H1 (cell line): ENCODE data around the gene KRT1. TPM values are rescaled to one million over a fixed set of nuclear protein-coding genes. Genes with fewer than 3 reads are reported as not detected.

ENCODE experiments used
- CTCF ChIA-PET: fragments of 300-600 bp; sonication (Branson Sonifier 250); formaldehyde crosslinking; loops from one replicate; lab custom pipeline; 2021; ENCODE audit not compliant: partially characterized antibody; lab: Charles Lee
- POLR2A ChIA-PET: fragments of 300-600 bp; sonication (Branson Sonifier 250); formaldehyde crosslinking; loops from one replicate; lab custom pipeline; 2021; ENCODE audit warnings: inconsistent platforms; ENCODE audit not compliant: partially characterized antibody; lab: Charles Lee
- DNase-seq, 2 experiments: peaks; one replicate each; pipeline versions ENCODE4 v3.0.0 to v3.0.0-alpha.2; 2010 to 2022; ENCODE audit warnings: low spot score in 2 of 2, low read depth in 1 of 2, mixed read lengths in 1 of 2
- FAIRE-seq: peaks from 2 replicates; lab custom pipeline; 2011; peaks lifted over from hg19 to GRCh38; lab: Jason Lieb, UNC
- H2AFZ ChIP-seq: 2 replicates; pipeline ENCODE4 v1.8.1; 2012; ENCODE audit warnings: low read length, inconsistent platforms
- H2AK5ac ChIP-seq: 2 replicates; pipeline ENCODE4 v1.6.1; 2013; ENCODE audit warnings: low read depth, low read length
- H2BK120ac ChIP-seq: replicated peaks from 2 replicates; pipeline ENCODE3; 2013; ENCODE audit warnings: low read depth, low read length, inconsistent platforms
- H2BK12ac ChIP-seq: 2 replicates; pipeline ENCODE4 v1.6.1; 2013; ENCODE audit warnings: low read depth, low read length
- H2BK15ac ChIP-seq: 2 replicates; pipeline ENCODE4 v1.6.1; 2013; ENCODE audit warnings: low read length
- H2BK20ac ChIP-seq: 2 replicates; pipeline ENCODE4 v1.6.1; 2013; ENCODE audit warnings: low read length
- H2BK5ac ChIP-seq: 2 replicates; pipeline ENCODE4 v1.6.1; 2013; ENCODE audit warnings: low read depth, low read length
- H3K14ac ChIP-seq: 2 replicates; pipeline ENCODE4 v1.6.1; 2013; ENCODE audit warnings: inconsistent platforms; ENCODE audit not compliant: insufficient read length
- H3K18ac ChIP-seq: 2 replicates; pipeline ENCODE4 v1.6.1; 2013; ENCODE audit warnings: low read length; ENCODE audit errors: extremely low read depth
- H3K23ac ChIP-seq: 2 replicates; pipeline ENCODE4 v1.6.1; 2013; ENCODE audit warnings: inconsistent platforms; ENCODE audit not compliant: insufficient read length
- H3K23me2 ChIP-seq: 2 replicates; pipeline ENCODE4 v1.6.1; 2013; ENCODE audit warnings: low read depth, low read length
- H3K27ac ChIP-seq: 2 replicates; pipeline ENCODE4 v1.6.1; 2011; ENCODE audit warnings: low read depth, low read length, inconsistent platforms
- H3K27me3 ChIP-seq, 4 experiments: replicated peaks in 1 of 4; 1 replicate in 1 of 4; 2 replicates in 3 of 4; pipeline versions ENCODE4 v1.6.1 to v1.8.1; 2011 to 2013; ENCODE audit warnings: low read length in 3 of 4, mild to moderate bottlenecking in 3 of 4, inconsistent platforms in 2 of 4, mixed read lengths in 2 of 4, moderate library complexity in 1 of 4; ENCODE audit not compliant: control insufficient read depth in 3 of 4, insufficient read depth in 3 of 4; ENCODE audit errors: extremely low read depth in 1 of 4
- H3K36me3 ChIP-seq, 4 experiments: 2 replicates each; pipeline versions ENCODE4 v1.6.1 to v1.8.1; 2011 to 2013; ENCODE audit warnings: mild to moderate bottlenecking in 4 of 4, low read length in 3 of 4, moderate library complexity in 2 of 4, control low read depth in 1 of 4, inconsistent platforms in 1 of 4; ENCODE audit not compliant: insufficient read depth in 4 of 4, control insufficient read depth in 2 of 4
- H3K4ac ChIP-seq: replicated peaks from 2 replicates; pipeline ENCODE3; 2013; ENCODE audit warnings: low read length, low read depth, mixed read lengths, inconsistent platforms; ENCODE audit not compliant: insufficient read length
- H3K4me1 ChIP-seq, 4 experiments: replicated peaks in 1 of 4; 1 replicate in 1 of 4; 2 replicates in 3 of 4; pipeline versions ENCODE4 v1.6.1 to v1.8.1; 2011 to 2013; ENCODE audit warnings: low read length in 3 of 4, inconsistent platforms in 2 of 4, mixed read lengths in 1 of 4; ENCODE audit not compliant: insufficient read depth in 4 of 4, control insufficient read depth in 3 of 4
- H3K4me2 ChIP-seq, 2 experiments: 2 replicates each; pipeline versions ENCODE4 v1.6.1 to v1.8.1; 2011 to 2013; ENCODE audit warnings: low read depth in 2 of 2, low read length in 2 of 2, control low read depth in 1 of 2, inconsistent platforms in 1 of 2, mild to moderate bottlenecking in 1 of 2; ENCODE audit not compliant: insufficient read depth in 1 of 2
- H3K4me3 ChIP-seq, 4 experiments: fragments of 200-600, 300-600 bp in 1 of 4; sonication (generic), shearing (Covaris generic), sonication (Bioruptor Twin) in 1 of 4; 2 replicates each; pipeline versions ENCODE4 v1.5.1 to v1.8.1; 2011 to 2016; ENCODE audit warnings: low read length in 4 of 4, low read depth in 3 of 4, control low read depth in 2 of 4, inconsistent platforms in 2 of 4, mild to moderate bottlenecking in 2 of 4, mixed read lengths in 1 of 4, moderate library complexity in 1 of 4; ENCODE audit not compliant: insufficient read depth in 2 of 4; ENCODE audit errors: extremely low read depth in 1 of 4
- H3K56ac ChIP-seq: replicated peaks from 2 replicates; pipeline ENCODE3; 2013; ENCODE audit warnings: low read depth, mild to moderate bottlenecking, mixed read lengths, low read length, inconsistent platforms; ENCODE audit not compliant: insufficient read length
- H3K79me1 ChIP-seq: 2 replicates; pipeline ENCODE4 v1.6.1; 2013; ENCODE audit warnings: low read depth, low read length, control low read depth
- H3K79me2 ChIP-seq, 2 experiments: 2 replicates each; pipeline versions ENCODE4 v1.6.1 to v1.8.1; 2012 to 2013; ENCODE audit warnings: low read length in 2 of 2, mild to moderate bottlenecking in 2 of 2, inconsistent platforms in 1 of 2; ENCODE audit not compliant: insufficient read depth in 2 of 2, control insufficient read depth in 1 of 2
- H3K9ac ChIP-seq, 4 experiments: replicated peaks in 1 of 4; 1 replicate in 1 of 4; 2 replicates in 3 of 4; pipeline versions ENCODE4 v1.6.1 to v1.8.1; 2011 to 2013; ENCODE audit warnings: low read depth in 3 of 4, low read length in 3 of 4, control low read depth in 2 of 4, mild to moderate bottlenecking in 2 of 4, moderate library complexity in 2 of 4, inconsistent platforms in 1 of 4; ENCODE audit errors: extremely low read depth in 1 of 4
- H3K9me3 ChIP-seq, 2 experiments: 2 replicates each; pipeline versions ENCODE4 v1.6.1 to v1.8.1; 2012 to 2013; ENCODE audit warnings: mild to moderate bottlenecking in 2 of 2, moderate library complexity in 2 of 2, control low read depth in 1 of 2, inconsistent platforms in 1 of 2, low read depth in 1 of 2, low read length in 1 of 2, mixed read lengths in 1 of 2; ENCODE audit not compliant: insufficient read depth in 2 of 2
- H4K20me1 ChIP-seq, 2 experiments: replicated peaks in 1 of 2; 2 replicates each; pipeline versions ENCODE3 to v1.8.1; 2011 to 2013; ENCODE audit warnings: inconsistent platforms in 2 of 2, low read length in 2 of 2, mild to moderate bottlenecking in 1 of 2; ENCODE audit not compliant: insufficient read depth in 2 of 2, control insufficient read depth in 1 of 2
- H4K5ac ChIP-seq: 2 replicates; pipeline ENCODE4 v1.6.1; 2013; ENCODE audit warnings: low read length, low read depth, mixed read lengths, inconsistent platforms; ENCODE audit not compliant: insufficient read length
- H4K8ac ChIP-seq: 2 replicates; pipeline ENCODE4 v1.8.0; 2013; ENCODE audit warnings: mild to moderate bottlenecking, moderate library complexity, low read length, inconsistent platforms; ENCODE audit not compliant: insufficient read depth; ENCODE audit errors: extremely low read depth
- H4K91ac ChIP-seq: replicated peaks from 2 replicates; pipeline ENCODE3; 2013; ENCODE audit warnings: low read length, mixed read lengths, inconsistent platforms; ENCODE audit not compliant: insufficient read length
- ATF3 ChIP-seq: IDR thresholded peaks from 2 replicates; pipeline ENCODE4 v1.6.1; 2011; ENCODE audit warnings: low read depth, mild to moderate bottlenecking, low read length; ENCODE audit not compliant: insufficient read depth
- CHD2 ChIP-seq: IDR thresholded peaks from 2 replicates; pipeline ENCODE4 v1.6.1; 2012; ENCODE audit warnings: low read length, improper control_type of control experiment
- EGR1 ChIP-seq: IDR thresholded peaks from 2 replicates; pipeline ENCODE4 v1.6.1; 2011; ENCODE audit warnings: low read depth, low read length, borderline replicate concordance
- EP300 ChIP-seq, 2 experiments: IDR thresholded peaks; 1 replicate in 1 of 2; 2 replicates in 1 of 2; pipeline ENCODE4 v1.6.1; 2011 to 2012; ENCODE audit warnings: low read depth in 2 of 2, low read length in 2 of 2, mild to moderate bottlenecking in 2 of 2, borderline replicate concordance in 1 of 2, inconsistent platforms in 1 of 2, moderate library complexity in 1 of 2
- FOSL1 ChIP-seq: IDR thresholded peaks from 2 replicates; pipeline ENCODE4 v1.6.1; 2011; ENCODE audit warnings: mild to moderate bottlenecking, low read depth, low read length, moderate library complexity; ENCODE audit not compliant: insufficient read depth
- JUND ChIP-seq: IDR thresholded peaks from 2 replicates; pipeline ENCODE4 v1.6.1; 2011; ENCODE audit warnings: mild to moderate bottlenecking, improper control_type of control experiment, low read length
- PHF8 ChIP-seq: fragments of 200-600 bp; sonication (generic); conservative IDR thresholded peaks from 2 replicates; pipeline ENCODE4 v1.7.1; 2012; ENCODE audit warnings: low read depth, mild to moderate bottlenecking, inconsistent platforms, low read length, moderate library complexity
- POU5F1 ChIP-seq: IDR thresholded peaks from 2 replicates; pipeline ENCODE4 v1.6.1; 2011; ENCODE audit warnings: low read depth, mild to moderate bottlenecking, low read length, moderate library complexity
- SRF ChIP-seq: IDR thresholded peaks from 2 replicates; pipeline ENCODE4 v1.6.1; 2011; ENCODE audit warnings: mild to moderate bottlenecking, low read depth, low read length, moderate library complexity
- SUZ12 ChIP-seq: fragments of 200-600 bp; sonication (generic); IDR thresholded peaks from 2 replicates; pipeline ENCODE4 v1.6.1; 2012; ENCODE audit warnings: mild to moderate bottlenecking, inconsistent platforms, low read length, moderate library complexity, mixed read lengths
- TEAD4 ChIP-seq: IDR thresholded peaks from 2 replicates; pipeline ENCODE4 v1.6.1; 2012; ENCODE audit warnings: low read depth, low read length, inconsistent platforms, mixed read lengths
- WGBS, 2 experiments: shearing (Covaris generic) in 1 of 2; methylation state at CpG; one replicate each; pipeline versions ENCODE4 v1.1.6 to v1.1.7; 2013 to 2015; ENCODE audit warnings: low lambda C conversion rate in 2 of 2, mixed read lengths in 2 of 2, inconsistent platforms in 1 of 2, low coverage in 1 of 2, missing lambda C conversion rate in 1 of 2; ENCODE audit not compliant: insufficient replicate concordance in 2 of 2, insufficient coverage in 1 of 2, insufficient read length in 1 of 2; ENCODE audit errors: extremely low coverage in 1 of 2, missing lambda C conversion rate in 1 of 2; 5-methylcytosine and 5-hydroxymethylcytosine counted together
- polyA plus RNA-seq, 7 experiments: library from polyadenylated mRNA; depleted of rRNA in 3 of 7; stranded (reverse) in 5 of 7; unstranded in 2 of 7; fragments of >200 nt in 5 of 7; fragments of 200-250 nt in 2 of 7; gene quantifications; 1 replicate in 5 of 7; 2 replicates in 1 of 7; 4 replicates in 1 of 7; pipeline versions ENCODE4 v1.2.1 to v1.2.3, GENCODE V29; 2011 to 2013; ENCODE audit warnings: missing spikeins in 2 of 7, mixed read lengths in 2 of 7
- total RNA-seq: library from RNA; stranded (reverse); fragmentation: NEBNext Ultra II Directional; extraction: Animal tissue kit (Norgen Biotek cat#: 25700); gene quantifications from 2 replicates; pipeline ENCODE4 v1.2.1, GENCODE V29; 2021

The KRT1 gene
- total and polyA plus RNA-seq, 2 of the 8 experiments (the other 6 are each of a cell fraction or from before 2014, with no cell fraction given) = not detected

GRCh38 chr12:52643233-52644077 lies 36.8 kb downstream of the KRT1 start:
- WGBS, 2 experiments = 80% methylated on average over 10 of the region's 10 CpGs; no CpG with 5 or more reads in 1 of the 2 experiments
- Histone ChIP-seq H3K18ac (no peak overlapping the region), H2BK15ac (no peak overlapping the region), H3K23me2 (no peaks in the 10 kb centered on the region), H4K91ac (no peak overlapping the region), H4K20me1 (no peaks in the 10 kb centered on the region), H4K5ac (no peak overlapping the region), H4K8ac (no peak overlapping the region), H2AK5ac (no peak overlapping the region), H3K14ac (no peak overlapping the region), H3K4me3 (no peak overlapping the region), H3K27ac (no peak overlapping the region), H3K36me3 (no peaks in the 10 kb centered on the region), H3K9ac (no peak overlapping the region), H3K4me2 (no peak overlapping the region), H3K79me2 (no peaks in the 10 kb centered on the region), H2AFZ (no peak overlapping the region), H3K4me1 (no peaks in the 10 kb centered on the region), H3K9me3 (no peaks in the 10 kb centered on the region), H3K4ac (no peak overlapping the region), H2BK5ac (no peak overlapping the region), H2BK120ac (no peak overlapping the region), H3K56ac (no peak overlapping the region), H3K23ac (no peak overlapping the region), H2BK20ac (no peak overlapping the region), H2BK12ac (no peak overlapping the region), H3K79me1 (no peaks in the 10 kb centered on the region), H3K27me3 (peaks cover 0 to 5% (median 0%) of the 10 kb centered on the region in 4 experiments; a peak in 1 of 7 replicates)
- no peak for FAIRE-seq
- POLR2A ChIA-PET = no interaction called here
- CTCF ChIA-PET = interaction anchor here (0.6 to 2.9 kb wide), 13 partner anchors 10 to 230 kb away, joined by 3 to 8 read pairs (median 3); no protein-coding TSS in a partner anchor
- DNase-seq = peak in 1 of 2 experiments; percentile 4
- no peak for TF ChIP-seq FOSL1
- TF ChIP-seq EGR1 = no peak
- TF ChIP-seq JUND = no peak
- no peak for TF ChIP-seq EP300 (IDR thresholded peaks at IDR 0.05; ENCODE audit: borderline replicate concordance in 1 of 2, low read depth in 2 of 2, low read length in 2 of 2)
- no peak for TF ChIP-seq CHD2
- no peak for TF ChIP-seq TEAD4
- TF ChIP-seq SRF = no peak
- TF ChIP-seq ATF3 = no peak
- no peak for TF ChIP-seq PHF8
- no peak for TF ChIP-seq POU5F1
- TF ChIP-seq SUZ12 = no peak
